T-cell (primary cell): Measurements from ENCODE around the gene ZDHHC17. TPM values are rescaled to one million over a fixed set of nuclear protein-coding genes. Genes with fewer than 3 reads are reported as not detected.
"Not testable (repeated sequence)": the region's sequence is repeated elsewhere in the genome, so short reads cannot be mapped to it uniquely, and the experiment has no call there.

Experiments used
- ATAC-seq, 4 experiments: fragments of 200-7000 bp in 3 of 4; fragments of 150-1000 bp in 1 of 4; cut with Tn5 transposase; replicated peaks in 1 of 4; 1 replicate in 3 of 4; 2 replicates in 1 of 4; pipeline ENCODE4 v1.10.0; 2021; ENCODE audit warnings: moderate library complexity in 3 of 4, mild to moderate bottlenecking in 2 of 4, moderate number of reproducible peaks in 1 of 4
- CTCF ChIA-PET, 2 donors: fragments of 300-600 bp; sonication (Branson Sonifier 250); formaldehyde crosslinking; loops; one replicate each; lab custom pipeline; 2022; ENCODE audit warnings: antibody characterized with exemption in 2 of 2; lab: Charles Lee
- POLR2A ChIA-PET, 2 donors: fragments of 300-600 bp; sonication (Branson Sonifier 250); formaldehyde crosslinking; loops; one replicate each; lab custom pipeline; 2022; ENCODE audit warnings: antibody characterized with exemption in 2 of 2; lab: Charles Lee
- DNase-seq, 35 experiments: peaks; one replicate each; pipeline versions ENCODE4 v3.0.0 to v3.0.0-alpha.2; 2013 to 2023
- H3K27ac ChIP-seq: one replicate; pipeline ENCODE4 v1.5.1; 2013; ENCODE audit warnings: low read length
- H3K27me3 ChIP-seq, 2 experiments: replicated peaks in 1 of 2; 1 replicate in 1 of 2; 2 replicates in 1 of 2; pipeline versions ENCODE4 v1.6.1 to v1.7.0; 2013; ENCODE audit warnings: low read length in 1 of 2, mixed read lengths in 1 of 2; ENCODE audit not compliant: control insufficient read depth in 2 of 2, insufficient read depth in 2 of 2; ENCODE audit errors: extremely low read depth in 1 of 2
- H3K36me3 ChIP-seq, 2 donors: 1 replicate in 1 of 2; 2 replicates in 1 of 2; pipeline versions ENCODE4 v1.6.1 to v1.7.0; 2013; ENCODE audit warnings: low read length in 1 of 2; ENCODE audit not compliant: control insufficient read depth in 2 of 2, insufficient read depth in 1 of 2; ENCODE audit errors: extremely low read depth in 1 of 2
- H3K4me1 ChIP-seq, 2 experiments: 1 replicate in 1 of 2; 2 replicates in 1 of 2; pipeline versions ENCODE4 v1.6.1 to v1.7.0; 2013; ENCODE audit warnings: low read length in 2 of 2, mixed read lengths in 1 of 2; ENCODE audit not compliant: insufficient read depth in 2 of 2, control insufficient read depth in 1 of 2; ENCODE audit errors: extremely low read depth in 1 of 2
- H3K4me3 ChIP-seq, 2 donors: 1 replicate in 1 of 2; 2 replicates in 1 of 2; pipeline versions ENCODE4 v1.5.1 to v1.7.0; 2013; ENCODE audit warnings: mild to moderate bottlenecking in 2 of 2, low read length in 1 of 2, moderate library complexity in 1 of 2; ENCODE audit not compliant: control insufficient read depth in 1 of 2; ENCODE audit errors: extremely low read depth in 1 of 2
- H3K9me3 ChIP-seq: 2 replicates; pipeline ENCODE4 v1.7.0; 2013
- H3K27ac Mint-ChIP-seq, 2 donors: one replicate each; pipeline ENCODE4 v1.8.0; 2020 to 2021; ENCODE audit warnings: mild to moderate bottlenecking in 2 of 2, mixed read lengths in 2 of 2
- H3K27me3 Mint-ChIP-seq, 2 donors: one replicate each; pipeline ENCODE4 v1.8.0; 2021 to 2022; ENCODE audit warnings: mixed read lengths in 2 of 2
- H3K36me3 Mint-ChIP-seq: one replicate; pipeline ENCODE4 v1.8.0; 2021; ENCODE audit warnings: mixed read lengths
- H3K4me1 Mint-ChIP-seq, 3 donors: one replicate each; pipeline ENCODE4 v1.8.0; 2020 to 2022; ENCODE audit warnings: mixed read lengths in 3 of 3, mild to moderate bottlenecking in 1 of 3
- H3K4me3 Mint-ChIP-seq, 3 donors: one replicate each; pipeline ENCODE4 v1.8.0; 2020 to 2022; ENCODE audit warnings: mild to moderate bottlenecking in 3 of 3, mixed read lengths in 3 of 3, moderate library complexity in 3 of 3
- H3K9me3 Mint-ChIP-seq, 3 donors: one replicate each; pipeline ENCODE4 v1.8.0; 2020 to 2022; ENCODE audit warnings: mixed read lengths in 3 of 3
- WGBS: methylation state at CpG from one replicate; pipeline ENCODE4 v1.1.5; 2013; ENCODE audit warnings: missing lambda C conversion rate; ENCODE audit not compliant: insufficient coverage; 5-methylcytosine and 5-hydroxymethylcytosine counted together
- total RNA-seq, 35 experiments: library from RNA in 6 of 35; stranded (reverse) in 6 of 35; fragments of 120-200 nt in 1 of 35; gene quantifications; one replicate each; pipeline versions ENCODE4 v1.2.1 to v1.2.4 and lab custom pipeline; 2013 to 2026

The ZDHHC17 gene
- total RNA-seq, 5 donors from 2014 or later (not counting 1 experiment from before 2014, with no cell fraction given) = 39.8 to 58.9 (median 42.9) TPM

DNA sequence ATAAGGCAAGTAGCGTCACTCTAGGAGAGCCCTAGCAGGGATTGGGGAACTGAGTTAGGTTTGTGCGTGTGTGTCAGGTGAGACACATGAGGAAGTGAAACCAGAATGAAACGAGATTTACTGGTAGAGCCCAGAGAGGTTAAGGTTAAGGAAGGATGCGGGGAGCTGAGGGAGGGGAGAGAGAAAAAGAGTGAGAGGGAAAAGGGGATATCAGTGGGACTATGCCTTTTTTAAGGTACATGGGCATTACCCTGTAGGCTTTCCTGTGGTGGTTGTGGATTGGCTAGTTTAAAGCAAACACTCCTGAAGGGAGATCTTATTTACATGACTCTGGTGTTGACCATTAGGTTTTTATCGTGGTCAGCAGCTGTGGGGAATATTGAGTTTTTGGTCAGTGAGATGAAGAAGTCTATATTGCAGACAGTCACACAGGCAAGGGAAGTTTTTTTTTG lies 13.9 kb downstream of the ZDHHC17 start:
- ATAC-seq = peak in 2 of 4 experiments; percentile 33 to 62
- WGBS = 46% methylated on average over 4 of the region's 5 CpGs

DNA sequence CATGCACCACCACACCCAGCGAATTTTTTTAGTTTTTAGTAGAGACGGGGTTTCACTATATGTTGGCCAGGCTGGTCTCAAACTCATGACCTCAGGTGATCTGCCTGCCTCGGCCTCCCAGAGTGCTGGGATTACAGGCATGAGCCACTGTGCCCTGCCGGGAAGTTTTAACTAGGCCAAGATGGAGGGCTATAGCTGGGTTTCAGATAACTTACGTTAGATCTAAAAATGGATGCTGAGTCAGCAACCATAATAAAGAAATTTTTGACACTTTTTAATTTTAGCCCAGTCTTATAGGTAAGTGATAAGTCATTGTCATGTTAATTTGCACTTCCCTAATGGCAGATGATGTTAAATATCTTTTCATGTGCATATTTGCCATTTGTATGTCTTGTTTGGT lies 14.4 kb downstream of the ZDHHC17 start:
- no peaks in the 10 kb centered on the region for H3K27me3 ChIP-seq
- no peaks in the 10 kb centered on the region for H3K27me3 Mint-ChIP-seq
- H3K36me3 Mint-ChIP-seq = peaks cover 20% of the 10 kb centered on the region
- H3K9me3 ChIP-seq = no peaks in the 10 kb centered on the region
- no peak overlapping the region for H3K4me3 ChIP-seq
- peak overlapping the region in 1 of 3 donors; percentile 4 for H3K4me3 Mint-ChIP-seq
- H3K36me3 ChIP-seq = peaks cover 0 to 4% of the 10 kb centered on the region in 2 donors
- H3K9me3 Mint-ChIP-seq = no peaks in the 10 kb centered on the region
- DNase-seq (no peak), ATAC-seq (no peak)
- H3K27ac ChIP-seq = no peak overlapping the region
- CTCF ChIA-PET = interaction anchor here (0.7 to 2.7 kb wide), 2 partner anchors 12 to 156 kb away, joined by 3 to 13 read pairs; no protein-coding TSS in a partner anchor
- peaks cover 4 to 13% of the 10 kb centered on the region in 2 experiments for H3K4me1 ChIP-seq
- whole genome bisulfite sequencing = 83% methylated on average over 2 of the region's 5 CpGs
- POLR2A ChIA-PET = interaction anchor here in 1 of 2 donors (0.6 kb wide), 1 partner anchor 63 kb away, joined by 3 read pairs; no protein-coding TSS in a partner anchor
- peaks cover 76 to 79% (median 78%) of the 10 kb centered on the region in 3 donors for H3K4me1 Mint-ChIP-seq
- H3K27ac Mint-ChIP-seq = no peak overlapping the region

More for the DNA sequence above, 13.9 kb downstream of the ZDHHC17 start:
- Mint-ChIP-seq H3K4me3 (peak overlapping the region in 2 of 3 donors; percentile 21 to 44), H3K9me3 (no peaks in the 10 kb centered on the region), H3K36me3 (peaks cover 20% of the 10 kb centered on the region), H3K4me1 (peaks cover 77 to 80% (median 78%) of the 10 kb centered on the region in 3 donors), H3K27me3 (no peaks in the 10 kb centered on the region), H3K27ac (peak overlapping the region; percentile 11 to 53)
- H3K27me3 ChIP-seq = no peaks in the 10 kb centered on the region
- ChIA-PET POLR2A (interaction anchor here in 1 of 2 donors (0.6 kb wide), 1 partner anchor 63 kb away, joined by 3 read pairs; no protein-coding TSS in a partner anchor), CTCF (interaction anchor here in 1 of 2 donors (2.7 kb wide), 1 partner anchor 13 kb away, joined by 13 read pairs; no protein-coding TSS in a partner anchor)
- H3K4me1 ChIP-seq = peaks cover 4 to 13% of the 10 kb centered on the region in 2 experiments
- no peak overlapping the region for H3K27ac ChIP-seq
- H3K9me3 ChIP-seq = no peaks in the 10 kb centered on the region
- DNase-seq = peak in 2 of 35 experiments; percentile 6 to 16
- H3K4me3 ChIP-seq = no peak overlapping the region
- peaks cover 0 to 4% of the 10 kb centered on the region in 2 donors for H3K36me3 ChIP-seq

DNA sequence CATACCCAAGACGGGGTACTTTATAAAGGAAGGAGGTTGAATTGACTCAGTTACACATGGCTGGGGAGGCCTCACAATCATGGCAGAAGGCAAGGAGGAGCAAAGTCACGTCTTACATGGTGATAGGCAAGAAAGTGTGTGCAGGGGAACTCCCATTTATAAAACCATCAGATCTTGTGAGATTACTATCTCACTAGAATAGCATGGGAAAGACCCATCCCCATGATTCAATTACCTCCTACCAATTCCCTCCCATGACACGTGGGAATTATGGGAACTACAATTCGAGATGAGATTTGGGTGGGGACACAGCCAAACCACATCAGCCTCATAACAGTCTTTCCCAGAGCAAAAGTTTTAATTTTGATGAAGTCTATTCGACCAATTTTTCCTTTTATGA lies 15.4 kb downstream of the ZDHHC17 start:
- ChIA-PET CTCF (interaction anchor here (0.6 to 2.7 kb wide), 4 partner anchors 12 to 432 kb away, joined by 3 to 13 read pairs (median 3); no protein-coding TSS in a partner anchor), POLR2A (interaction anchor here (0.5 to 0.7 kb wide), 2 partner anchors 13 to 223 kb away, joined by 3 read pairs; no protein-coding TSS in a partner anchor)
- not testable (repeated sequence) for H3K27ac Mint-ChIP-seq, H3K4me1 ChIP-seq, H3K4me3 ChIP-seq, H3K27me3 Mint-ChIP-seq, DNase-seq, H3K4me3 Mint-ChIP-seq, H3K27ac ChIP-seq, H3K36me3 ChIP-seq, H3K27me3 ChIP-seq, H3K9me3 ChIP-seq, H3K9me3 Mint-ChIP-seq, ATAC-seq
- Mint-ChIP-seq H3K4me1 (peaks cover 78 to 81% (median 80%) of the 10 kb centered on the region in 3 donors), H3K36me3 (peaks cover 27% of the 10 kb centered on the region)
- 80% methylated on average over 1 of the region's 5 CpGs for WGBS

DNA sequence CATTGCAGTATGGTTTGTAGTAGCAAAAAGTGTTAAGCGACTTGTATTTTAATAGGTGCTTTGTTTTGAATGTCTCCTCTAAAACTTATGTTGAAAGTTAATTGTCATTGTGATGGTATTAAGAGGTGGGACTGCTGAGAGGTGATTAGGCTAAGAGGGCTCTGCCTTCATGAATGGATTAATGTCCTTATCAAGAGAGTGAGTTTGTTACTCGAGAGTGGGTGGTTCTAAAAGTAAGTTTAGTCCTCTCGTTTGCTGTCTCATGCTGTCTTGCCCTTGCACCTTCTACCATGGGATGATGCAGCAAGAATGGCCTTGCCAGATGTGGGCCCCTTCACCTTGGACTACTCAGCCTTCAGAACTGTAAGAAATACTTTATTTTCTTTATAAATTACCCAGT lies 17.4 kb downstream of the ZDHHC17 start:
- H3K9me3 ChIP-seq = no peaks in the 10 kb centered on the region
- H3K27me3 ChIP-seq = no peaks in the 10 kb centered on the region
- H3K4me3 ChIP-seq = no peak overlapping the region
- Mint-ChIP-seq H3K4me3 (no peak overlapping the region), H3K9me3 (peaks cover 0 to 4% (median 2%) of the 10 kb centered on the region in 3 donors), H3K4me1 (peaks cover 74 to 78% (median 74%) of the 10 kb centered on the region in 3 donors), H3K27me3 (no peaks in the 10 kb centered on the region), H3K27ac (no peak overlapping the region), H3K36me3 (peaks cover 34% of the 10 kb centered on the region)
- peaks cover 0 to 4% of the 10 kb centered on the region in 2 donors for H3K36me3 ChIP-seq
- DNase-seq (no peak), ATAC-seq (no peak)
- CTCF ChIA-PET = interaction anchor here in 1 of 2 donors (1.2 kb wide), 1 partner anchor 9 kb away, joined by 6 read pairs; no protein-coding TSS in a partner anchor
- H3K27ac ChIP-seq = no peak overlapping the region
- WGBS = 100% methylated on average over 1 of the region's 3 CpGs
- H3K4me1 ChIP-seq = peaks cover 4 to 8% of the 10 kb centered on the region in 2 experiments
- POLR2A ChIA-PET = no interaction called here

DNA sequence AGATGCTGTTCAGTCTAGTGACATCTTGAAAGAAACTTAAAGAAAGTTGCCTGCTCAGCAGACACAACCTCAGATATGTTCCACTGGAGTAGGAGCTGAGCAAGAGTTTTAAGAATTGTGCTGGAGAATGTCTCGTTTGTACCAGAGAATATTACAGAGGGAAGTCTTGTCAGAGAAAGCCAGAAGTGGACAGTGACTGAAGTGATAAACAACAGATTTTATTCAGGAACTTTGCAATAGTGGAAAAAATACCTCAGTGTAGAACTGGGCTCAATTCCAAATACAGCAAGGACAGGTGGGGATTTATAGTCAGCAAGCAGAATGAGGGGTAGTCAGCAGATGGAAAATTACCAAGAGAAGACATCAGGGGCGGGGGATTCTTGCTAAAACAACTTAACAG lies 18.6 kb downstream of the ZDHHC17 start:
- ChIA-PET CTCF (interaction anchor here in 1 of 2 donors (1.2 kb wide), 1 partner anchor 8 kb away, joined by 6 read pairs; no protein-coding TSS in a partner anchor), POLR2A (interaction anchor here in 1 of 2 donors (0.6 kb wide), 2 partner anchors 19 to 54 kb away, joined by 3 to 7 read pairs; partner anchors contain the start of gene ZDHHC17)
- peaks cover 0 to 4% of the 10 kb centered on the region in 2 donors for H3K36me3 ChIP-seq
- Mint-ChIP-seq H3K36me3 (peaks cover 44% of the 10 kb centered on the region), H3K27ac (no peak overlapping the region), H3K4me3 (no peak overlapping the region), H3K27me3 (no peaks in the 10 kb centered on the region), H3K4me1 (peaks cover 69 to 71% (median 70%) of the 10 kb centered on the region in 3 donors), H3K9me3 (peaks cover 3 to 5% (median 4%) of the 10 kb centered on the region in 3 donors)
- no peak overlapping the region for H3K4me3 ChIP-seq
- DNase-seq (no peak), ATAC-seq (no peak)
- no peaks in the 10 kb centered on the region for H3K9me3 ChIP-seq
- H3K4me1 ChIP-seq = peaks cover 2 to 8% of the 10 kb centered on the region in 2 experiments
- WGBS = 75% methylated on average over 1 of the region's 2 CpGs
- no peaks in the 10 kb centered on the region for H3K27me3 ChIP-seq
- H3K27ac ChIP-seq = no peak overlapping the region

DNA sequence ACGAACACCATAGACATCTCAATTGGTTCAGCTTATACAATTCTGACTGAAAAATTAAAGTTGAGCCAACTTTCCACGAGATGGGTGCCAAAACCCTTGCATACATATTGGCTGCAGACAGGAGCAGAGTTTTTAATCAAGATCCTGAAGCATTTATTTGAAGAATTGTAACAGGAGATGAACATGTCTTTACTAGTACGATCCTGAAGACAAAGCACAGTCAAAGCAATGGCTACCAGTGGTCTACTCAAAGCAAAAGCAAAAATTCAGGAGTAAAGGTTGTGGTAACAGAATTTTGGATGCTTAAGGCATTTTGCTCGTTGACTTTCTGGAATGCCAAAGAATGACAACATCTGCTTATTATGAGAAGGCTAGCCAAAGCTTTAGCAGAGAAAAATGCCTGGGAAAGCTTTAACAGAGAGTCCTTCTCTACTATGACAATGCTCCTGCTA lies 20.7 kb downstream of the ZDHHC17 start:
- CTCF ChIA-PET = interaction anchor here in 1 of 2 donors (0.6 to 0.8 kb wide), 2 partner anchors 274 to 1277 kb away, joined by 3 read pairs; no protein-coding TSS in a partner anchor
- Mint-ChIP-seq H3K9me3 (peaks cover 4 to 5% (median 4%) of the 10 kb centered on the region in 3 donors), H3K4me1 (peaks cover 54 to 61% (median 56%) of the 10 kb centered on the region in 3 donors), H3K4me3 (no peak overlapping the region), H3K36me3 (peaks cover 40% of the 10 kb centered on the region), H3K27me3 (no peaks in the 10 kb centered on the region), H3K27ac (no peak overlapping the region)
- DNase-seq (no peak), ATAC-seq (no peak)
- H3K36me3 ChIP-seq = peaks cover 0 to 4% of the 10 kb centered on the region in 2 donors
- WGBS = 100% methylated on average over 1 of the region's 4 CpGs
- H3K27me3 ChIP-seq = no peaks in the 10 kb centered on the region
- POLR2A ChIA-PET = no interaction called here
- H3K4me3 ChIP-seq = no peak overlapping the region
- H3K27ac ChIP-seq = no peak overlapping the region
- H3K4me1 ChIP-seq = no peaks in the 10 kb centered on the region
- H3K9me3 ChIP-seq = no peaks in the 10 kb centered on the region
